Body of pancreas (tissue), 4 donors: ENCODE data around the gene STARD8. TPM values are rescaled to one million over a fixed set of nuclear protein-coding genes. Genes with fewer than 3 reads are reported as not detected.

ENCODE experiments used
- ATAC-seq: fragments of 150-250 bp; one replicate; pipeline ENCODE4 v1.9.1; 2016
- DNase-seq, 4 donors: peaks; one replicate each; pipeline ENCODE4 v3.0.0-alpha.2; 2019
- H3K27ac ChIP-seq, 4 donors: fragments of 200-600 bp; sonication (generic); 1 replicate in 3 of 4; 2 replicates in 1 of 4; pipeline versions ENCODE4 v1.5.1 to v1.6.1; 2016 to 2019; ENCODE audit warnings: mild to moderate bottlenecking in 1 of 4, mixed read lengths in 1 of 4, moderate library complexity in 1 of 4
- H3K27me3 ChIP-seq, 2 donors: fragments of 200-600 bp; sonication (generic); one replicate each; pipeline ENCODE4 v1.6.0; 2016; ENCODE audit warnings: mild to moderate bottlenecking in 1 of 2
- H3K36me3 ChIP-seq, 2 donors: fragments of 200-600 bp; sonication (generic); replicated peaks in 1 of 2; 2 replicates each; pipeline ENCODE4 v1.5.1; 2016; ENCODE audit warnings: low read depth in 2 of 2; ENCODE audit not compliant: insufficient read depth in 1 of 2
- H3K4me1 ChIP-seq: fragments of 200-600 bp; sonication (generic); one replicate; pipeline ENCODE4 v1.6.0; 2016
- H3K4me3 ChIP-seq, 2 donors: fragments of 200-600 bp; sonication (generic); 1 replicate in 1 of 2; 2 replicates in 1 of 2; pipeline ENCODE4 v1.5.1; 2016 to 2019
- H3K9me3 ChIP-seq, 3 donors: fragments of 200-600 bp; sonication (generic); 1 replicate in 2 of 3; 2 replicates in 1 of 3; pipeline ENCODE4 v1.5.1; 2016
- POLR2A ChIP-seq, 3 donors: fragments of 450-650 bp; IDR thresholded peaks; one replicate each; pipeline ENCODE4 v1.6.1; 2016; ENCODE audit warnings: antibody characterized with exemption in 3 of 3, mild to moderate bottlenecking in 2 of 3
- WGBS, 2 donors: methylation state at CpG; one replicate each; pipeline ENCODE4 v1.1.5; 2017; 5-methylcytosine and 5-hydroxymethylcytosine counted together
- intact Hi-C: fragments of 100-400 bp; cut with DNase I; formaldehyde crosslinking; loops from one replicate; pipeline ENCODE4 v1.15.1; 2023
- total RNA-seq, 2 donors: library from RNA; depleted of rRNA; stranded (reverse); fragments of >200 nt; gene quantifications; one replicate each; pipeline ENCODE4 v1.1.0, GENCODE V29; 2016
- TF ChIP-seq, protein P1 (sequence below), 7 experiments: fragments of 450-650 bp in 4 of 7; fragments of 200-600 bp in 3 of 7; sonication (generic) in 3 of 7; IDR thresholded peaks; one replicate each; pipeline ENCODE4 v1.5.1; 2016 to 2019; ENCODE audit warnings: antibody characterized with exemption in 7 of 7

STARD8 gene
- total RNA-seq, 2 donors from 2014 or later: 6.0 to 9.6 TPM

DNA sequence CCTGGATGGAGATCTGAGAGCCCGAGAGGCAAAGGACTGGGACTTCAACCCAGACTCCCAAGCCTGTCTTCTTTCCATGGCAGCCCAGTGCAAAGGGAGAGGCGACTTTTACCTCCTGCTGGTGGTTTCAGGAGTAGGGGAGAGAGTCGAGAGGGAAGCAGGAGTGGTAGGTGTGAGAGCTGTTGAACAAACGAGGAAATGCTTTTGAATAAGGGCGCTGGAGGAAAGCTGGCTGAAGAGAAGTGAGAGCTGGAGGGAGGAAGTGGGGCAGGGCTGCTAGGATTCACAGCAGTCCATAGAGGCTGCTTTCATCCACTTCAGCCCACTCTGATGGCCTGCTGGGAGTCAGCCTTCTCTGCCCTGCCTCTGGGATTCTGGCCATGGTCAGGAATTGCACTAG, 99.5 kb downstream of the STARD8 start:
- Histone ChIP-seq H3K27ac (no peak overlapping the region), H3K36me3 (no peaks in the 10 kb centered on the region), H3K4me1 (no peaks in the 10 kb centered on the region), H3K4me3 (no peak overlapping the region), H3K27me3 (no peaks in the 10 kb centered on the region), H3K9me3 (no peaks in the 10 kb centered on the region)
- 71% methylated on average over 3 of the region's 5 CpGs; no CpG with 5 or more reads in 1 of the 2 donors for WGBS, 2 donors
- ATAC-seq (no peak), DNase-seq (no peak)
- TF ChIP-seq, protein P1, sequence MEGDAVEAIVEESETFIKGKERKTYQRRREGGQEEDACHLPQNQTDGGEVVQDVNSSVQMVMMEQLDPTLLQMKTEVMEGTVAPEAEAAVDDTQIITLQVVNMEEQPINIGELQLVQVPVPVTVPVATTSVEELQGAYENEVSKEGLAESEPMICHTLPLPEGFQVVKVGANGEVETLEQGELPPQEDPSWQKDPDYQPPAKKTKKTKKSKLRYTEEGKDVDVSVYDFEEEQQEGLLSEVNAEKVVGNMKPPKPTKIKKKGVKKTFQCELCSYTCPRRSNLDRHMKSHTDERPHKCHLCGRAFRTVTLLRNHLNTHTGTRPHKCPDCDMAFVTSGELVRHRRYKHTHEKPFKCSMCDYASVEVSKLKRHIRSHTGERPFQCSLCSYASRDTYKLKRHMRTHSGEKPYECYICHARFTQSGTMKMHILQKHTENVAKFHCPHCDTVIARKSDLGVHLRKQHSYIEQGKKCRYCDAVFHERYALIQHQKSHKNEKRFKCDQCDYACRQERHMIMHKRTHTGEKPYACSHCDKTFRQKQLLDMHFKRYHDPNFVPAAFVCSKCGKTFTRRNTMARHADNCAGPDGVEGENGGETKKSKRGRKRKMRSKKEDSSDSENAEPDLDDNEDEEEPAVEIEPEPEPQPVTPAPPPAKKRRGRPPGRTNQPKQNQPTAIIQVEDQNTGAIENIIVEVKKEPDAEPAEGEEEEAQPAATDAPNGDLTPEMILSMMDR (IDR thresholded peaks at IDR 0.05): no peak
- TF ChIP-seq POLR2A (IDR thresholded peaks at IDR 0.05): no peak
- intact Hi-C loops: no loop called here

DNA sequence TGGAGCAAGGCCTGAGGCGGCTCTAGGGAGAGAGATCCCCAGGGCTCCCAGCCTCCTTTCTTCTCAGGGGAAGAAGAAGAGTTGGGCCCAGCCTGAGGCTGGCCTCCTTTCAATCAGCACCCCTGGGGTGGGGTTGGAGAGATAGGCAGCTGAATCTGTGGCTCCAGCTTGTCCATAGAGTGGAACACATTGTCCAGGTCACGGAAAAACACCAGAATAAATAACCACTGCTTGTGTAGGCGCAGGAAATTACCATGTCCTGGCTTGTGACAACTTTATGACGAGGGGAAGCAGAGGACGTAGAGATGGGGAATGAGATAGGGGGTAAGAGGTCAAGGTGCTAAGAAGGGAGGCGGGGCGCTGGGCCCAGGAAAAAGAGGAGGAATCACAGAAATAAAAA, 100.6 kb downstream of the STARD8 start:
- intact Hi-C loops: no loop called here
- Histone ChIP-seq H3K27ac (no peak overlapping the region), H3K36me3 (no peaks in the 10 kb centered on the region), H3K4me1 (no peaks in the 10 kb centered on the region), H3K9me3 (no peaks in the 10 kb centered on the region), H3K4me3 (no peak overlapping the region), H3K27me3 (no peaks in the 10 kb centered on the region)
- TF ChIP-seq, protein P1 (IDR thresholded peaks at IDR 0.05): no peak
- no peak for TF ChIP-seq POLR2A (IDR thresholded peaks at IDR 0.05)
- WGBS, 2 donors: 88% methylated on average over 6 to 7 of the region's 7 CpGs
- ATAC-seq (no peak), DNase-seq (no peak)

DNA sequence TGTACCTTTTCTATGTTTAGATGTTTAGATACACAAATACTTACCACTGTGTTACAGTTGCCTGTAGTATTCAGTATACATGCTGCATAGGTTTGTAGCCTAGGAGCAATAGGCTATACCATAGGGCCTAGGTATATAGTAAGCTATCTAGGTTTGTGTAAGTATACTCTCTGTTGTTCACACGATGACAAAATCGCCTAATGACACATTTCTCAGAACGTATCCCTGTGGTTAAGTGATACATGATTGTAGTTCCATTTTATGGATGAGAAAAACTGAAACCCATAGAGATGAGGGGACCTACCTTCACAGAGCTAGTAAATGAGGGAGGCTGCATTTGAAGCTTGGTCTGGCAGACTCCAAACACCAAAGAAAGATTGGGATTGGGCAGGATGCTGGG, 102.0 kb downstream of the STARD8 start:
- no peaks in the 10 kb centered on the region for H3K36me3 ChIP-seq
- intact Hi-C loops: no loop called here
- no peak for TF ChIP-seq POLR2A (IDR thresholded peaks at IDR 0.05)
- TF ChIP-seq, protein P1 (IDR thresholded peaks at IDR 0.05): no peak
- H3K27ac ChIP-seq: no peak overlapping the region
- H3K4me3 ChIP-seq: no peak overlapping the region
- no peaks in the 10 kb centered on the region for H3K27me3 ChIP-seq
- H3K9me3 ChIP-seq: no peaks in the 10 kb centered on the region
- WGBS, 2 donors: 73 to 90% methylated on average over 3 of the region's 3 CpGs
- no peaks in the 10 kb centered on the region for H3K4me1 ChIP-seq
- ATAC-seq (no peak), DNase-seq (no peak)

DNA sequence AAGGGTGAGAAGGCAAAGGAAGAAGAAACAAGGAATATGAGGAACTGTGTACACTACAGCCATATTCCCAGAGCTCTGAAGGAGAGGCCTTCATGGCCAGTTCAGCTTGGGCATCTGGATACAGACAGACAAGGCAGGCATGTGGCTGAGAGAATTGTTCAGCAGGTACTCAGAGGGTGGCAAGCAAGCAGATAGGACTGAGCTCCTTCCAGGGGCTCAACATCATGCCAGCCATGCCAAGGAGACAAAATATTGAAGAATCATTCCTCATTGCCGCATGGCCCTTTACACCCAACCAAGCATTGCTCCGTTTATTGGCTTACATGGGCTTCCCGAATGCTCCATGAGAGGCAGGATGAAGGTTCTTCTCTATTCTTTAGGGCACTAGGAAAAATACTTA, 102.8 kb downstream of the STARD8 start:
- no peaks in the 10 kb centered on the region for H3K9me3 ChIP-seq
- H3K27ac ChIP-seq: no peak overlapping the region
- no peaks in the 10 kb centered on the region for H3K36me3 ChIP-seq
- no peaks in the 10 kb centered on the region for H3K27me3 ChIP-seq
- WGBS, 2 donors: 100% methylated on average over 3 of the region's 3 CpGs
- ATAC-seq: no peak
- TF ChIP-seq, protein P1 (IDR thresholded peaks at IDR 0.05): no peak
- TF ChIP-seq POLR2A (IDR thresholded peaks at IDR 0.05): no peak
- intact Hi-C loops: no loop called here
- H3K4me3 ChIP-seq: no peak overlapping the region
- H3K4me1 ChIP-seq: no peaks in the 10 kb centered on the region
- no peak for DNase-seq

DNA sequence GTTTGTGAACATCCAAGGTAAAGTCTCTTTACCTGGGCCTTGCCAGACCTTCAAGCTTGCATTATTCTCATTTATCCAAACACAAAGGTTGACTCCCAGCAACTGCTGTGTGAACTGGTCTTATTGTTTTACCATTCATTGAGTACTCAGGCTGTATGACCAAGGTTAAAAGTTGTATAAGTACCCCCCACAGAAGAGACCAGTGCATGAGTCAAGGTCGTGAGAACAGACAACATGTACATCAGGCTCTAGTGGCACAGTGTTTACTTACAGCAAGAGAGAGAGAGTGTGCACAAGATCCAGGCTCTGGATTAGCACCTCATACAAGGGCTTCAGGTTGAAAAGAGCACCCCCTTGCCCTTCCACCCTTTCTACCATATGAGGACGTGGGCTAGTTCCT, 103.9 kb downstream of the STARD8 start:
- no peaks in the 10 kb centered on the region for H3K9me3 ChIP-seq
- no peak overlapping the region for H3K27ac ChIP-seq
- intact Hi-C loops: no loop called here
- DNase-seq (no peak), ATAC-seq (no peak)
- H3K4me1 ChIP-seq: peaks cover 8% of the 10 kb centered on the region
- TF ChIP-seq, protein P1 (IDR thresholded peaks at IDR 0.05): no peak
- no peak for TF ChIP-seq POLR2A (IDR thresholded peaks at IDR 0.05)
- WGBS, 2 donors: 48 to 61% methylated on average over 2 of the region's 2 CpGs
- H3K36me3 ChIP-seq: no peaks in the 10 kb centered on the region
- no peaks in the 10 kb centered on the region for H3K27me3 ChIP-seq
- no peak overlapping the region for H3K4me3 ChIP-seq
